ENCODE measurements around the gene MYZAP.

Gene MYZAP

GRCh38 chr15:57625703-57626448 is 34.2 kb downstream of the MYZAP start:
- DNase-seq (ENCODE audit: low read depth, low spot score): no peak

GRCh38 chr15:57626713-57627440 is 35.2 kb downstream of the MYZAP start:
- DNase-seq (ENCODE audit: low read depth, low spot score): no peak

- no peak for DNase-seq (ENCODE audit: low read depth, low spot score)
Observed at GRCh38 chr15:57631386-57632110, 39.8 kb downstream of the MYZAP start.

GRCh38 chr15:57634290-57634689 is 42.6 kb downstream of the MYZAP start:
- no peak for DNase-seq (ENCODE audit: low read depth, low spot score)

- no peak for DNase-seq (ENCODE audit: low read depth, low spot score)
Observed at GRCh38 chr15:57635300-57635909, 43.7 kb downstream of the MYZAP start.

GRCh38 chr15:57637846-57638245 is 46.1 kb downstream of the MYZAP start:
- DNase-seq (ENCODE audit: low read depth, low spot score): no peak

GRCh38 chr15:57639306-57639705 is 47.6 kb downstream of the MYZAP start:
- DNase-seq (ENCODE audit: low read depth, low spot score): no peak

GRCh38 chr15:57640930-57641682 is 49.4 kb downstream of the MYZAP start:
- no peak for DNase-seq (ENCODE audit: low read depth, low spot score)

- no peak for DNase-seq (ENCODE audit: low read depth, low spot score)
Observed at GRCh38 chr15:57643826-57644225, 52.1 kb downstream of the MYZAP start.

GRCh38 chr15:57646087-57646486 is 54.4 kb downstream of the MYZAP start:
- DNase-seq (ENCODE audit: low read depth, low spot score): no peak

- DNase-seq (ENCODE audit: low read depth, low spot score): no peak
Observed at GRCh38 chr15:57647071-57647790, 55.5 kb downstream of the MYZAP start.

GRCh38 chr15:57647791-57648130 is 56.1 kb downstream of the MYZAP start:
- DNase-seq (ENCODE audit: low read depth, low spot score): no peak

GRCh38 chr15:57649138-57649537 is 57.4 kb downstream of the MYZAP start:
- no peak for DNase-seq (ENCODE audit: low read depth, low spot score)

- no peak for DNase-seq (ENCODE audit: low read depth, low spot score)
Observed at GRCh38 chr15:57651445-57651844, 59.7 kb downstream of the MYZAP start.

GRCh38 chr15:57652481-57652880 is 60.8 kb downstream of the MYZAP start:
- no peak for DNase-seq (ENCODE audit: low read depth, low spot score)

- DNase-seq (ENCODE audit: low read depth, low spot score): no peak
Observed at GRCh38 chr15:57654153-57654852, 62.6 kb downstream of the MYZAP start.

- no peak for DNase-seq (ENCODE audit: low read depth, low spot score)
Observed at GRCh38 chr15:57655053-57655452, 63.3 kb downstream of the MYZAP start.

- no peak for DNase-seq (ENCODE audit: low read depth, low spot score)
Observed at GRCh38 chr15:57655809-57656208, 64.1 kb downstream of the MYZAP start.

- no peak for DNase-seq (ENCODE audit: low read depth, low spot score)
Observed at GRCh38 chr15:57656434-57656833, 64.7 kb downstream of the MYZAP start.

GRCh38 chr15:57657619-57658018 is 65.9 kb downstream of the MYZAP start:
- no peak for DNase-seq (ENCODE audit: low read depth, low spot score)
